Keratinocyte (primary cell): ENCODE data around the gene GJA5. TPM values are rescaled to one million over a fixed set of nuclear protein-coding genes. Genes with fewer than 3 reads are reported as not detected.

Experiments used
- DNase-seq: peaks from one replicate; pipeline ENCODE4 v3.0.0-alpha.2; 2011; ENCODE audit warnings: low read depth, missing footprints, low spot score
- FAIRE-seq: peaks from 2 replicates; lab custom pipeline; 2011; peaks lifted over from hg19 to GRCh38; lab: Jason Lieb, UNC
- H2AFZ ChIP-seq: 2 replicates; pipeline ENCODE4 v1.6.0; 2012; ENCODE audit warnings: low read length, control low read depth, inconsistent platforms; ENCODE audit not compliant: control insufficient read depth
- H3K27ac ChIP-seq: 2 replicates; pipeline ENCODE4 v1.5.1; 2011; ENCODE audit warnings: low read length; ENCODE audit not compliant: control insufficient read depth, insufficient read depth
- H3K27me3 ChIP-seq: 3 replicates; pipeline ENCODE4 v1.6.0; 2011; ENCODE audit warnings: low read length; ENCODE audit not compliant: control insufficient read depth, insufficient read depth; ENCODE audit errors: extremely low read depth
- H3K36me3 ChIP-seq, 2 experiments: 2 replicates in 1 of 2; 3 replicates in 1 of 2; pipeline ENCODE4 v1.5.1; 2011; ENCODE audit warnings: low read length in 2 of 2, mild to moderate bottlenecking in 1 of 2; ENCODE audit not compliant: control insufficient read depth in 2 of 2, insufficient read depth in 2 of 2; ENCODE audit errors: extremely low read depth in 1 of 2
- H3K4me1 ChIP-seq: 3 replicates; pipeline ENCODE4 v1.5.1; 2011; ENCODE audit warnings: low read length; ENCODE audit not compliant: control insufficient read depth, insufficient read depth; ENCODE audit errors: extremely low read depth
- H3K4me2 ChIP-seq: 3 replicates; pipeline ENCODE4 v1.6.0; 2011; ENCODE audit warnings: low read depth, low read length; ENCODE audit not compliant: control insufficient read depth, insufficient read depth; ENCODE audit errors: extremely low read depth
- H3K4me3 ChIP-seq, 3 experiments: fragments of 200-600 bp in 1 of 3; sonication (generic) in 1 of 3; 2 replicates in 2 of 3; 3 replicates in 1 of 3; pipeline ENCODE4 v1.5.1; 2011 to 2016; ENCODE audit warnings: low read length in 3 of 3, mild to moderate bottlenecking in 3 of 3, control low read depth in 2 of 3, inconsistent platforms in 1 of 3, low read depth in 1 of 3, mixed read lengths in 1 of 3, mixed run types in 1 of 3, moderate library complexity in 1 of 3; ENCODE audit not compliant: control insufficient read depth in 2 of 3, insufficient read depth in 2 of 3; ENCODE audit errors: extremely low read depth in 1 of 3
- H3K79me2 ChIP-seq: 2 replicates; pipeline ENCODE4 v1.6.0; 2012; ENCODE audit warnings: low read length; ENCODE audit not compliant: control insufficient read depth, insufficient read depth
- H3K9ac ChIP-seq: 3 replicates; pipeline ENCODE4 v1.6.0; 2011; ENCODE audit warnings: low read length; ENCODE audit not compliant: control insufficient read depth, insufficient read depth; ENCODE audit errors: extremely low read depth
- H3K9me1 ChIP-seq: 3 replicates; pipeline ENCODE4 v1.6.0; 2011; ENCODE audit warnings: low read length; ENCODE audit not compliant: control insufficient read depth, insufficient read depth; ENCODE audit errors: extremely low read depth
- H3K9me3 ChIP-seq: 2 replicates; pipeline ENCODE4 v1.5.1; 2012; ENCODE audit warnings: low read depth, low read length; ENCODE audit not compliant: control insufficient read depth
- H4K20me1 ChIP-seq: 3 replicates; pipeline ENCODE4 v1.6.0; 2011; ENCODE audit warnings: low read length; ENCODE audit not compliant: control insufficient read depth, insufficient read depth; ENCODE audit errors: extremely low read depth
- CTCF ChIP-seq, 3 experiments: IDR thresholded peaks in 1 of 3; conservative IDR thresholded peaks in 1 of 3; optimal IDR thresholded peaks in 1 of 3; 2 replicates in 2 of 3; 3 replicates in 1 of 3; pipeline versions ENCODE3 to v1.5.1; 2011; ENCODE audit warnings: low read length in 3 of 3, mild to moderate bottlenecking in 3 of 3, moderate library complexity in 2 of 3, control low read depth in 1 of 3, inconsistent platforms in 1 of 3; ENCODE audit not compliant: insufficient read depth in 2 of 3; ENCODE audit errors: extremely low read depth in 1 of 3
- EZH2 ChIP-seq: IDR thresholded peaks from one replicate; pipeline ENCODE4 v1.6.1; 2012; ENCODE audit warnings: inconsistent platforms, mild to moderate bottlenecking, low read length, moderate library complexity
- dilution Hi-C: fragments of 300-500 bp; cut with MboI; formaldehyde crosslinking; loops from one replicate; pipeline ENCODE4 v1.7.0; 2020; ENCODE audit warnings: low sequenced_read_pairs; ENCODE audit not compliant: extremely low pct_ligation_motif_present
- polyA plus RNA-seq, 5 experiments: library from polyadenylated mRNA; depleted of rRNA in 3 of 5; stranded (reverse) in 3 of 5; stranded (forward) in 1 of 5; unstranded in 1 of 5; fragments of >200 nt; gene quantifications; 1 replicate in 1 of 5; 2 replicates in 3 of 5; 3 replicates in 1 of 5; pipeline versions ENCODE4 v1.2.1 to v1.2.3, GENCODE V29; 2011 to 2012; ENCODE audit warnings: missing spikeins in 2 of 5, low read depth in 1 of 5, low replicate concordance in 1 of 5

GJA5 gene
- polyA plus RNA-seq, 1 donor (not counting 4 experiments of a cell fraction or from before 2014, with no cell fraction given): 44.0 TPM

GRCh38 chr1:147804942-147805723 is 44.7 kb upstream of the GJA5 start:
- no peak for TF ChIP-seq CTCF (optimal IDR thresholded peaks at IDR 0.05 in 1 of 3, IDR thresholded peaks at IDR 0.05 in 1 of 3, conservative IDR thresholded peaks at IDR 0.05 in 1 of 3; ENCODE audit: extremely low read depth in 1 of 3, insufficient read depth in 2 of 3, low read length in 3 of 3)
- TF ChIP-seq EZH2: no peak
- H3K9me3 ChIP-seq: no peaks in the 10 kb centered on the region
- no peaks in the 10 kb centered on the region for H4K20me1 ChIP-seq
- H2AFZ ChIP-seq: no peak overlapping the region
- no peak overlapping the region for H3K9ac ChIP-seq
- DNase-seq: no peak
- H3K9me1 ChIP-seq: no peaks in the 10 kb centered on the region
- H3K36me3 ChIP-seq: no peaks in the 10 kb centered on the region
- no peaks in the 10 kb centered on the region for H3K27me3 ChIP-seq
- H3K4me1 ChIP-seq: no peaks in the 10 kb centered on the region
- FAIRE-seq: no peak
- no peaks in the 10 kb centered on the region for H3K79me2 ChIP-seq
- no peak overlapping the region for H3K4me3 ChIP-seq
- dilution Hi-C loops: no loop called here
- no peak overlapping the region for H3K4me2 ChIP-seq
- H3K27ac ChIP-seq: no peak overlapping the region

GRCh38 chr1:147800804-147801203 is 40.4 kb upstream of the GJA5 start:
- DNase-seq: no peak
- Histone ChIP-seq H3K4me1 (no peaks in the 10 kb centered on the region), H2AFZ (no peak overlapping the region), H3K27ac (no peak overlapping the region), H3K9ac (no peak overlapping the region), H3K4me3 (no peak overlapping the region), H3K9me3 (no peaks in the 10 kb centered on the region), H4K20me1 (no peaks in the 10 kb centered on the region), H3K9me1 (no peaks in the 10 kb centered on the region), H3K36me3 (no peaks in the 10 kb centered on the region), H3K79me2 (no peaks in the 10 kb centered on the region), H3K27me3 (no peaks in the 10 kb centered on the region), H3K4me2 (no peak overlapping the region)
- dilution Hi-C loops: no loop called here
- FAIRE-seq: no peak
- no peak for TF ChIP-seq CTCF (optimal IDR thresholded peaks at IDR 0.05 in 1 of 3, IDR thresholded peaks at IDR 0.05 in 1 of 3, conservative IDR thresholded peaks at IDR 0.05 in 1 of 3; ENCODE audit: extremely low read depth in 1 of 3, insufficient read depth in 2 of 3, low read length in 3 of 3)
- TF ChIP-seq EZH2: no peak
